Measurements from ENCODE around the gene ERICH4.

The ERICH4 gene

DNA sequence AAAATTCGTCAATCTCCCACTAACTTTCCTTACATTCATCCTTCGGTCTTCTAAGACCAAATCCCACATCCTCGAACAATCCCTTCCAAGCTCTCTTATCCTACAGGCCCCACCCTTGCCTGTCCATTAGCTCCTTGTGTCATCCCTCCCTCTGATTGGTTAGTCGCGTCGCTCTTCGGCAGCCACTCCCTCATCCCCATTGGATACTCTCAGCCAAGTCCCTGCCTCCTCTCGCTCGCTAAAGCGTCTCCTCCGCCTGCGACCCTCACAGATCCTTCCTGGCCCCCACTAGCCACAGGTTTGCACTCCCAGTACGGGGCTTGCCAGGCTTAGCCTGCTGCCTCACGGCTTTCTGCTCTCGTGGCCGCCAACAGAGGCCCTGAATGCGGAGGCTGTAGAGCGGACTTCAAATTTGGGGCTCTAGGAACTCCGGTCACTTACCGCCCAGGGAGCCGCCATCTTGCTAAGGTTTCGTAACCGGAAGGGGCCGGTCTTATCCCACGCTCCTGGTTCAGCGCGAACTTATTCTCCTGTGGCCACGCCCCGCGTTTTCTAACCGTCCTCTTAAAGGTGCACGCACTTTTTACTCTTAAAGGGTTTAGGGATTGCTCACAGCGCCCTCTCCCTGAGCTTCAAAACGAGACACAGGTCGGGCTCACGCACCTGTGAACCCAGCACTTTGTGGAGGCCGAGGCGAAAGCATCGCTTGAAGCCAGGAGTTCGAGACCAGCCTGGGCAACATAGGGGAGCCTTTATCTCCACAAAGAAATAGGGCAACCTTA lies 3.3 kb upstream of the ERICH4 start, which contains the start of gene DMAC2:
Gene DMAC2 (minus strand): TSS at position 472 of the 782 bp plus-strand sequence. CDS start 13 bp downstream, at position 459.
- TF ChIP-seq, protein P1, sequence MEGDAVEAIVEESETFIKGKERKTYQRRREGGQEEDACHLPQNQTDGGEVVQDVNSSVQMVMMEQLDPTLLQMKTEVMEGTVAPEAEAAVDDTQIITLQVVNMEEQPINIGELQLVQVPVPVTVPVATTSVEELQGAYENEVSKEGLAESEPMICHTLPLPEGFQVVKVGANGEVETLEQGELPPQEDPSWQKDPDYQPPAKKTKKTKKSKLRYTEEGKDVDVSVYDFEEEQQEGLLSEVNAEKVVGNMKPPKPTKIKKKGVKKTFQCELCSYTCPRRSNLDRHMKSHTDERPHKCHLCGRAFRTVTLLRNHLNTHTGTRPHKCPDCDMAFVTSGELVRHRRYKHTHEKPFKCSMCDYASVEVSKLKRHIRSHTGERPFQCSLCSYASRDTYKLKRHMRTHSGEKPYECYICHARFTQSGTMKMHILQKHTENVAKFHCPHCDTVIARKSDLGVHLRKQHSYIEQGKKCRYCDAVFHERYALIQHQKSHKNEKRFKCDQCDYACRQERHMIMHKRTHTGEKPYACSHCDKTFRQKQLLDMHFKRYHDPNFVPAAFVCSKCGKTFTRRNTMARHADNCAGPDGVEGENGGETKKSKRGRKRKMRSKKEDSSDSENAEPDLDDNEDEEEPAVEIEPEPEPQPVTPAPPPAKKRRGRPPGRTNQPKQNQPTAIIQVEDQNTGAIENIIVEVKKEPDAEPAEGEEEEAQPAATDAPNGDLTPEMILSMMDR (IDR thresholded peaks at IDR 0.05; ENCODE audit: insufficient read depth, low read length, poor library complexity, severe bottlenecking) = peak; percentile 72
- H3K36me3 ChIP-seq (ENCODE audit: control insufficient read depth, insufficient read depth, low read length) = peaks cover 2% of the 10 kb centered on the region; the same call in 1 of the 2 replicates
- peak; percentile 93 for DNase-seq (ENCODE audit: extremely low read depth, insufficient read length)
- no peaks in the 10 kb centered on the region for H3K27me3 ChIP-seq (replicated peaks; ENCODE audit: control insufficient read depth, insufficient read depth, low read length)
- H3K4me3 ChIP-seq (replicated peaks; ENCODE audit: low read depth, low read length) = peak within 1 kb of the TSS; percentile 95

GRCh38 chr19:41441321-41441945 lies 1.5 kb upstream of the ERICH4 start:
- no peak for DNase-seq (ENCODE audit: extremely low read depth, insufficient read length)
- Histone ChIP-seq H3K27me3 (replicated peaks; ENCODE audit: control insufficient read depth, insufficient read depth, low read length) (no peaks in the 10 kb centered on the region), H3K4me3 (replicated peaks; ENCODE audit: low read depth, low read length) (no peak overlapping the region), H3K36me3 (ENCODE audit: control insufficient read depth, insufficient read depth, low read length) (no peaks in the 10 kb centered on the region)
- TF ChIP-seq, protein P1 (IDR thresholded peaks at IDR 0.05; ENCODE audit: insufficient read depth, low read length, poor library complexity, severe bottlenecking) = no peak

DNA sequence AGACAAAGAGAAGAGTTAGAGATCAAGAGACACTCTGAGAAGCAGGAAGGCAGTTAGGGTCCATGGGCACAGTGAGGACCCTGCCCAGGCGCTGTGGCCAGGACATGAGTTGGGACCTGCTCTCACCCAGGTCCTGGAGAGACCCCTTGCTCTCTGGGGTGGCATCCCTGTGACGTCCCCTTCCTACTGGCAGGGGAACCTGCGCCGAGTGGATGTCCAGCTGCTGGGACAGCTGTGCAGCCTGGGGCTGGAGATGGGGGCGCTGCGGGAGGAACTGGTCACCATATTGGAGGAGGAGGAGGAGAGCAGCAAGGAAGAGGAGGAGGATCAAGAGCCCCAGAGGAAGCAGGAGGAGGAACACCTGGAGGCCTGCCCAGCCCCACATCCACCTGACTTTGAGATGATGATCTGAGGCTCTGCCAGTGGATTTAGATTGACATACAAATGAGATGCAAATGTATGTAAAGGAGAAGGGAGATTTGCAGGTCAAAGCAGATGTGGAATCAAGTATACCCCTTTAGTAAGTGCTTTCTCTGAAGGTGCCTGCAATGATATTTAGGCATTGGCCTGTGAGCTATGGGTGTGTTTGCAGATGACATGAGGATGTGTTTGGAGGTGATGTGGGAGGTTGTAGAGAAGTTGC lies 978 bp downstream of the ERICH4 start:
- no peak for DNase-seq (ENCODE audit: extremely low read depth, insufficient read length)
- TF ChIP-seq, protein P1 (IDR thresholded peaks at IDR 0.05; ENCODE audit: insufficient read depth, low read length, poor library complexity, severe bottlenecking) = no peak
- no peak overlapping the region for H3K4me3 ChIP-seq (replicated peaks; ENCODE audit: low read depth, low read length)

DNA sequence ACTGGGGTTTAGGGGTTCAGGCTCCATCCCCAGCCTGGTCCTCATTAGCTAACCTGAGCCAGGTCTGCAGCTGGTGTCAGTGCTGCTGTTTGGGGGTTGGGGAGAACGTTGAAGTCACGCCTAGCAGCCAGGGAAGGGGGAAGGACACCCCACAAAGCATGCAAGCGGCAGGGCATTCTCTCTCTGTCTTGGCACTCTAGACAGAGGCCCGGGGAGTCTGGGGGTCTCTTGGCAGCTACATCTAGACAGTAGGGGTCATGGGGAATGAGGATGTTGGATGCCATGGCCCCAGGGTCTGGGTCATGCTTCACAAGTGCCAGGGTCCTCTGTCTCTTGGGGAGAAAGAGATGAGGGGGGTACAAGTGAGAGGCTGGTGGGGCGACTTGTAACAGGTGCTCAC lies 2.6 kb downstream of the ERICH4 start:
- Histone ChIP-seq H3K4me3 (replicated peaks; ENCODE audit: low read depth, low read length) (no peak overlapping the region), H3K27me3 (replicated peaks; ENCODE audit: control insufficient read depth, insufficient read depth, low read length) (no peaks in the 10 kb centered on the region), H3K36me3 (ENCODE audit: control insufficient read depth, insufficient read depth, low read length) (no peaks in the 10 kb centered on the region)
- no peak for DNase-seq (ENCODE audit: extremely low read depth, insufficient read length)
- TF ChIP-seq, protein P1 (IDR thresholded peaks at IDR 0.05; ENCODE audit: insufficient read depth, low read length, poor library complexity, severe bottlenecking) = no peak

More for the DNA sequence above, 978 bp downstream of the ERICH4 start:
- Histone ChIP-seq H3K36me3 (ENCODE audit: control insufficient read depth, insufficient read depth, low read length) (no peaks in the 10 kb centered on the region), H3K27me3 (replicated peaks; ENCODE audit: control insufficient read depth, insufficient read depth, low read length) (no peaks in the 10 kb centered on the region)

- Histone ChIP-seq H3K27me3 (replicated peaks; ENCODE audit: control insufficient read depth, insufficient read depth, low read length) (no peaks in the 10 kb centered on the region), H3K36me3 (ENCODE audit: control insufficient read depth, insufficient read depth, low read length) (no peaks in the 10 kb centered on the region), H3K4me3 (replicated peaks; ENCODE audit: low read depth, low read length) (no peak overlapping the region)
- no peak for DNase-seq (ENCODE audit: extremely low read depth, insufficient read length)
- TF ChIP-seq, protein P1 (IDR thresholded peaks at IDR 0.05; ENCODE audit: insufficient read depth, low read length, poor library complexity, severe bottlenecking) = no peak
Measured at GRCh38 chr19:41447732-41448332, 4.9 kb downstream of the ERICH4 start.

All from GM06990 (cell line).